OCI-LY1 (cell line): ENCODE measurements around the gene PRKCE.

Source experiments
- H2AFZ ChIP-seq: fragments of 200-600 bp; sonication (generic), shearing (Covaris generic); 2 replicates; pipeline ENCODE4 v1.6.0; 2014; ENCODE audit warnings: antibody characterized with exemption, mild to moderate bottlenecking, low read length
- H3F3A ChIP-seq: fragments of 200-600 bp; sonication (generic), shearing (Covaris generic); 2 replicates; pipeline ENCODE4 v1.6.0; 2014; ENCODE audit warnings: mild to moderate bottlenecking, antibody characterized with exemption, low read length, moderate library complexity; ENCODE audit not compliant: insufficient read depth
- H3K27ac ChIP-seq: fragments of 200-600 bp; sonication (generic); 2 replicates; pipeline ENCODE4 v1.5.1; 2014; ENCODE audit warnings: low read length, mixed run types, mild to moderate bottlenecking, low read depth; ENCODE audit not compliant: poor library complexity, severe bottlenecking
- H3K27me3 ChIP-seq: fragments of 200-600 bp; sonication (generic); 2 replicates; pipeline ENCODE4 v1.6.0; 2014; ENCODE audit warnings: antibody characterized with exemption, mild to moderate bottlenecking, low read length, moderate library complexity; ENCODE audit not compliant: insufficient read depth
- H3K36me3 ChIP-seq: fragments of 200-600 bp; sonication (generic); 2 replicates; pipeline ENCODE4 v1.6.1; 2014; ENCODE audit warnings: mild to moderate bottlenecking, antibody characterized with exemption, low read length, moderate library complexity, mixed read lengths; ENCODE audit not compliant: insufficient read depth
- H3K4me1 ChIP-seq: fragments of 200-600 bp; sonication (generic); 2 replicates; pipeline ENCODE4 v1.5.1; 2014; ENCODE audit warnings: mild to moderate bottlenecking, low read length, moderate library complexity; ENCODE audit not compliant: insufficient read depth, severe bottlenecking
- H3K4me2 ChIP-seq: fragments of 200-600 bp; sonication (generic), shearing (Covaris generic); 2 replicates; pipeline ENCODE4 v1.6.1; 2014; ENCODE audit warnings: low read length
- H3K4me3 ChIP-seq: fragments of 200-600 bp; sonication (generic); 2 replicates; pipeline ENCODE4 v1.5.1; 2014; ENCODE audit warnings: low read length, low read depth, mild to moderate bottlenecking, mixed read lengths; ENCODE audit not compliant: poor library complexity, severe bottlenecking
- H3K79me2 ChIP-seq: fragments of 200-600 bp; shearing (Covaris generic); 2 replicates; pipeline ENCODE4 v1.6.1; 2016; ENCODE audit warnings: mixed run types, low read length, mixed read lengths; ENCODE audit not compliant: insufficient read depth
- H3K9ac ChIP-seq: fragments of 200-600 bp; sonication (generic), shearing (Covaris generic); 2 replicates; pipeline ENCODE4 v1.6.1; 2014; ENCODE audit warnings: mild to moderate bottlenecking, low read length, mixed read lengths
- H3K9me2 ChIP-seq: fragments of 200-600 bp; sonication (generic), shearing (Covaris generic); 2 replicates; pipeline ENCODE4 v1.6.1; 2014; ENCODE audit warnings: low read depth, mild to moderate bottlenecking, low read length, mixed read lengths
- H3K9me3 ChIP-seq: fragments of 200-600 bp; shearing (Covaris generic); 2 replicates; pipeline ENCODE4 v1.6.1; 2014; ENCODE audit warnings: low read length, mixed read lengths
- H4K20me1 ChIP-seq: fragments of 200-600 bp; sonication (generic), shearing (Covaris generic); 2 replicates; pipeline ENCODE4 v1.6.0; 2016; ENCODE audit warnings: mild to moderate bottlenecking, low read length; ENCODE audit not compliant: insufficient read depth
- EZH2 ChIP-seq: fragments of 200-600 bp; sonication (generic), shearing (Covaris generic); IDR thresholded peaks from 2 replicates; pipeline ENCODE4 v1.8.0; 2017; ENCODE audit warnings: borderline replicate concordance, mixed run types, mild to moderate bottlenecking, antibody characterized with exemption, low read length, moderate library complexity, mixed read lengths
- TF ChIP-seq, protein P1 (sequence below): fragments of 200-600 bp; sonication (generic), shearing (Covaris generic); IDR thresholded peaks from 2 replicates; pipeline ENCODE4 v1.5.1; 2017; ENCODE audit warnings: mild to moderate bottlenecking, antibody characterized with exemption, low read length, moderate library complexity, mixed read lengths

PRKCE gene

GRCh38 chr2:46067062-46067461 is 415.6 kb downstream of the PRKCE start:
- no peak overlapping the region for H3K4me2 ChIP-seq

GRCh38 chr2:46067501-46068305 is 416.2 kb downstream of the PRKCE start:
- Histone ChIP-seq H3K27ac (no peak overlapping the region), H3K27me3 (no peaks in the 10 kb centered on the region), H3K9ac (no peak overlapping the region), H3K4me2 (no peak overlapping the region), H3K4me1 (no peaks in the 10 kb centered on the region), H3F3A (no peaks in the 10 kb centered on the region), H3K4me3 (no peak overlapping the region), H3K9me3 (no peaks in the 10 kb centered on the region), H2AFZ (no peak overlapping the region), H3K79me2 (no peaks in the 10 kb centered on the region), H3K36me3 (no peaks in the 10 kb centered on the region), H4K20me1 (no peaks in the 10 kb centered on the region), H3K9me2 (no peaks in the 10 kb centered on the region)
- no peak for TF ChIP-seq EZH2
- TF ChIP-seq, protein P1, sequence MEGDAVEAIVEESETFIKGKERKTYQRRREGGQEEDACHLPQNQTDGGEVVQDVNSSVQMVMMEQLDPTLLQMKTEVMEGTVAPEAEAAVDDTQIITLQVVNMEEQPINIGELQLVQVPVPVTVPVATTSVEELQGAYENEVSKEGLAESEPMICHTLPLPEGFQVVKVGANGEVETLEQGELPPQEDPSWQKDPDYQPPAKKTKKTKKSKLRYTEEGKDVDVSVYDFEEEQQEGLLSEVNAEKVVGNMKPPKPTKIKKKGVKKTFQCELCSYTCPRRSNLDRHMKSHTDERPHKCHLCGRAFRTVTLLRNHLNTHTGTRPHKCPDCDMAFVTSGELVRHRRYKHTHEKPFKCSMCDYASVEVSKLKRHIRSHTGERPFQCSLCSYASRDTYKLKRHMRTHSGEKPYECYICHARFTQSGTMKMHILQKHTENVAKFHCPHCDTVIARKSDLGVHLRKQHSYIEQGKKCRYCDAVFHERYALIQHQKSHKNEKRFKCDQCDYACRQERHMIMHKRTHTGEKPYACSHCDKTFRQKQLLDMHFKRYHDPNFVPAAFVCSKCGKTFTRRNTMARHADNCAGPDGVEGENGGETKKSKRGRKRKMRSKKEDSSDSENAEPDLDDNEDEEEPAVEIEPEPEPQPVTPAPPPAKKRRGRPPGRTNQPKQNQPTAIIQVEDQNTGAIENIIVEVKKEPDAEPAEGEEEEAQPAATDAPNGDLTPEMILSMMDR = no peak

More at GRCh38 chr2:46067062-46067461, 415.6 kb downstream of the PRKCE start:
- TF ChIP-seq EZH2 = no peak
- TF ChIP-seq, protein P1 = no peak
- H3K9me3 ChIP-seq = no peaks in the 10 kb centered on the region
- no peaks in the 10 kb centered on the region for H3K4me1 ChIP-seq
- H2AFZ ChIP-seq = no peak overlapping the region
- no peaks in the 10 kb centered on the region for H3K27me3 ChIP-seq
- H3K79me2 ChIP-seq = no peaks in the 10 kb centered on the region
- no peak overlapping the region for H3K4me3 ChIP-seq
- H3K9ac ChIP-seq = no peak overlapping the region
- H4K20me1 ChIP-seq = no peaks in the 10 kb centered on the region
- H3K27ac ChIP-seq = no peak overlapping the region
- no peaks in the 10 kb centered on the region for H3K36me3 ChIP-seq
- no peaks in the 10 kb centered on the region for H3F3A ChIP-seq
- no peaks in the 10 kb centered on the region for H3K9me2 ChIP-seq

DNA sequence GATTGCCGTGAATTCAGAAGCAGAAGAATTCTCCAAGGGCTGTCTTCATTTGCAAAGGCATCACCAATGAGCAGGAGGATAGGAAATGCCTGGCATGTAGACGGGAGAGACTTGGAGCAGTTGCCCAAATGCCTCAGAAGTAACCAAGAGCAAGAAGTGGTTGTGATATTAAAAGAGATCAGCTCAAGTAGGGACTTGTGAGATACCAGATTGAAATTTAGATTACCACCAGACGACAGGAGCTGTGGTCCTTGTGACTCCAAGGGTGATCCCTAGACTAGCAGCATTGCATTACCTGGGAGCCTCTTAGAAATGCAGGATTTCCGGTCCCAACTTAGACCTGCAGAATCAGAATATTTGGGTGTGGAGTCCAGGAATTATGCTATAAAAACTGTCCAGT is 417.2 kb downstream of the PRKCE start:
- Histone ChIP-seq H3K4me1 (no peaks in the 10 kb centered on the region), H4K20me1 (no peaks in the 10 kb centered on the region), H3K9me2 (no peaks in the 10 kb centered on the region), H3F3A (no peaks in the 10 kb centered on the region), H3K36me3 (no peaks in the 10 kb centered on the region), H3K27ac (no peak overlapping the region), H3K9ac (no peak overlapping the region), H3K79me2 (no peaks in the 10 kb centered on the region), H3K4me3 (no peak overlapping the region), H3K27me3 (no peaks in the 10 kb centered on the region), H3K9me3 (no peaks in the 10 kb centered on the region), H2AFZ (no peak overlapping the region), H3K4me2 (no peak overlapping the region)
- no peak for TF ChIP-seq EZH2
- TF ChIP-seq, protein P1 = no peak
